SH-SY5Y (cell line): Measurements from ENCODE around the gene BICDL2.

Source experiments
- GATA2 ChIP-seq: IDR thresholded peaks from 2 replicates; pipeline ENCODE4 v1.6.1; 2011; ENCODE audit warnings: mild to moderate bottlenecking, low read depth, low read length
- GATA3 ChIP-seq: IDR thresholded peaks from 2 replicates; pipeline ENCODE4 v1.6.1; 2011; ENCODE audit warnings: low read depth, mild to moderate bottlenecking, low read length, moderate library complexity

- TF ChIP-seq GATA2 (no peak), GATA3 (no peak)
These were observed 29.6 kb upstream of the BICDL2 start for GRCh38 chr16:3066440-3066748.
